ENCODE data around the gene PLAU. TPM values are rescaled to one million over a fixed set of nuclear protein-coding genes. Genes with fewer than 3 reads are reported as not detected.

The PLAU gene
- total and polyA plus RNA-seq, 9 of the 15 experiments (the other 6 are each of a cell fraction or from before 2014, with no cell fraction given), result 2.1 to 16.9 (median 3.3) TPM

- peak; percentile 45 for TF ChIP-seq PRDM10 (IDR thresholded peaks at IDR 0.05; ENCODE audit: partially characterized antibody)
- no peak for TF ChIP-seq RBM22 (IDR thresholded peaks at IDR 0.05; ENCODE audit: low read depth, low read length, poor library complexity, severe bottlenecking)
- no peak for TF ChIP-seq BMI1 (IDR thresholded peaks at IDR 0.05; ENCODE audit: low read length)
- TF ChIP-seq POLR2B (IDR thresholded peaks at IDR 0.05; ENCODE audit: low read depth, partially characterized antibody), result peak; percentile 32
- peak; percentile 96 to 99 (median 97) for TF ChIP-seq CTCF (IDR thresholded peaks at IDR 0.05 in 2 of 3, conservative IDR thresholded peaks at IDR 0.05 in 1 of 3; ENCODE audit: insufficient read depth in 2 of 3, low read depth in 1 of 3, low read length in 3 of 3)
- TF ChIP-seq MXD1 (CRISPR knock-in tag; IDR thresholded peaks at IDR 0.05; ENCODE audit: borderline replicate concordance, poor library complexity, severe bottlenecking), result no peak
- no peak for TF ChIP-seq ATF1 (CRISPR knock-in tag; IDR thresholded peaks at IDR 0.05)
- TF ChIP-seq ATF1 (tag; IDR thresholded peaks at IDR 0.05), result peak; percentile 55
- TF ChIP-seq HIVEP1 (CRISPR knock-in tag; IDR thresholded peaks at IDR 0.05), result 0 out of 2 replicates have a peak, but pooled peaks have one; percentile 55
- TF ChIP-seq THAP12 (CRISPR knock-in tag; IDR thresholded peaks at IDR 0.05), result peak; percentile 80; the same call in 1 of the 2 replicates
- no peak for TF ChIP-seq ZNF717 (CRISPR knock-in tag; IDR thresholded peaks at IDR 0.05)
- TF ChIP-seq CC2D1A (IDR thresholded peaks at IDR 0.05), result peak; percentile 97
- peak; percentile 25 for TF ChIP-seq HNRNPLL (IDR thresholded peaks at IDR 0.05; ENCODE audit: low read depth, low read length, poor library complexity, severe bottlenecking)
- 0 out of 2 replicates have a peak, but pooled peaks have one; percentile 36 for TF ChIP-seq NCOR1 (IDR thresholded peaks at IDR 0.05)
- 0 out of 2 replicates have a peak, but pooled peaks have one; percentile 52 for TF ChIP-seq GTF2E2 (tag; IDR thresholded peaks at IDR 0.05)
- TF ChIP-seq STAG1 (CRISPR knock-in tag; IDR thresholded peaks at IDR 0.05; ENCODE audit: borderline replicate concordance), result peak; percentile 91; the same call in 1 of the 2 replicates
- no peak for TF ChIP-seq ELK1 (CRISPR knock-in tag; IDR thresholded peaks at IDR 0.05)
- TF ChIP-seq HOXB6 (CRISPR knock-in tag; IDR thresholded peaks at IDR 0.05; ENCODE audit: borderline replicate concordance), result no peak
- 0 out of 4 replicates have a peak, but pooled peaks of 1 of the 2 experiments have one; percentile 37 for TF ChIP-seq FOXK2 (conservative IDR thresholded peaks at IDR 0.05 in 1 of 2, IDR thresholded peaks at IDR 0.05 in 1 of 2; ENCODE audit: low read depth in 2 of 2)
These were observed 29.8 kb downstream of the PLAU start (continued) for GRCh38 chr10:73940634-73941221.

All from K562 (cell line).